ENCODE results near the gene TACR1. TPM values are rescaled to one million over a fixed set of nuclear protein-coding genes. Genes with fewer than 3 reads are reported as not detected.

Gene TACR1
- total RNA-seq, 1 donor = not detected

DNA sequence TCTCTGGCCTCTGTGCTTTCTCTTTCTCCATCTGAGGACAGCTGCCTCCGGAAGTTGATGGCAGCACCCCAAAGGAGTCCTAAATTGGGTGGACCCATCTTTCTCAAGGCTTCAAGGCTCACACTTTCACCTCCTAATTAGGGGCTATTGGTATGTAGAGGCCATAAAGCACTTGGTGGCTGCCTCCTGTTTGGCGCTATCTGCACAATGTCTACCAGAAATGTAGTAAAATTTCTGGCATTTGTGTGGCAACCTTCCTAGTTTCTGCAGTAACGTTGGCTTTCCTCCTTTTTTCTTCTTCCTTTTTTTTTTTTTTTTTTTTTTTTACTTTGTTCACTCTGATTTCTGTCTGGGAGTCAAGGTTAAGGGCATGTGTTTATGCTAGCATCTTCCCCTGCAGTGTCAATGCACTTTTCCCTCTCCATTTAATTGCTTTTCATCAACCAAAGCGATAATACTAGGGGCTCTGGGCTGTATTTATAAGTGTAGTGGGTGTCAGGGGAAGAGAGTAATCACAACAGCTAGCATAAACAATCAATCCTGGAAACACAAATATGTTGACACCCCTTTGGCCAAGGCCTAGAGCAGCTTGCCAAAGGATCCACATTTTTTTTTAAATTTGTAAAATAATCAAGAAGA is 86.0 kb downstream of the TACR1 start:
- TF ChIP-seq, protein P1, sequence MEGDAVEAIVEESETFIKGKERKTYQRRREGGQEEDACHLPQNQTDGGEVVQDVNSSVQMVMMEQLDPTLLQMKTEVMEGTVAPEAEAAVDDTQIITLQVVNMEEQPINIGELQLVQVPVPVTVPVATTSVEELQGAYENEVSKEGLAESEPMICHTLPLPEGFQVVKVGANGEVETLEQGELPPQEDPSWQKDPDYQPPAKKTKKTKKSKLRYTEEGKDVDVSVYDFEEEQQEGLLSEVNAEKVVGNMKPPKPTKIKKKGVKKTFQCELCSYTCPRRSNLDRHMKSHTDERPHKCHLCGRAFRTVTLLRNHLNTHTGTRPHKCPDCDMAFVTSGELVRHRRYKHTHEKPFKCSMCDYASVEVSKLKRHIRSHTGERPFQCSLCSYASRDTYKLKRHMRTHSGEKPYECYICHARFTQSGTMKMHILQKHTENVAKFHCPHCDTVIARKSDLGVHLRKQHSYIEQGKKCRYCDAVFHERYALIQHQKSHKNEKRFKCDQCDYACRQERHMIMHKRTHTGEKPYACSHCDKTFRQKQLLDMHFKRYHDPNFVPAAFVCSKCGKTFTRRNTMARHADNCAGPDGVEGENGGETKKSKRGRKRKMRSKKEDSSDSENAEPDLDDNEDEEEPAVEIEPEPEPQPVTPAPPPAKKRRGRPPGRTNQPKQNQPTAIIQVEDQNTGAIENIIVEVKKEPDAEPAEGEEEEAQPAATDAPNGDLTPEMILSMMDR (IDR thresholded peaks at IDR 0.05; ENCODE audit: insufficient read depth, low read depth, low read length) = no peak
- no peak overlapping the region for H3K4me3 ChIP-seq (ENCODE audit: low read depth, low read length)
- DNase-seq (ENCODE audit: low read depth) = no peak

DNA sequence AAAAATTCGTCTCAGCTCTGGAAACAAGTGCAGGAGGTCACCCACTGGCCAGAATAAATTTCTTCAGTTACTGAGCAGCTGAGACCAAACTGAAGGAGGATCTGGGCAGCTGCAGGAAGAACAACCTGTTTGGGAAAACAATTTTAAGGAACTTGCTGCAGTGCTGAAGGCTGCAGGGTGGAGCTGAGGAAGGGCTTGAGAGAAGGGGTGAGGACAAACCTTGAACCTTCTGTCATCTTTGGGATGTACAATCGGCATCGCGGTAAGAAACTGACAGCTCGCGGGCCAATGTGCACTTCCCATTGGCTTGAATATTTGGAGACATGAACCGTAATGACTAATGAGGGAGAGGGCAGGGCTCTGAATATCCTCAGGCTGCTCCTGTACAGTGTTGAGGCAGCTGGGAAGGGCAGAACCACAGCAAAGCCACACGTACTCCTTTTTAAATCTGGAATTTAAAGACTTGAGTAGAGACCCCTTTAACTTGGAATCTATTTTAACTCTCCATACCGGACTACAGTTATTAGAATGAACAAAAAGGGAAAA is 90.3 kb downstream of the TACR1 start:
- DNase-seq (ENCODE audit: low read depth) = no peak
- H3K4me3 ChIP-seq (ENCODE audit: low read depth, low read length) = no peak overlapping the region
- TF ChIP-seq, protein P1 (IDR thresholded peaks at IDR 0.05; ENCODE audit: insufficient read depth, low read depth, low read length) = no peak

DNA sequence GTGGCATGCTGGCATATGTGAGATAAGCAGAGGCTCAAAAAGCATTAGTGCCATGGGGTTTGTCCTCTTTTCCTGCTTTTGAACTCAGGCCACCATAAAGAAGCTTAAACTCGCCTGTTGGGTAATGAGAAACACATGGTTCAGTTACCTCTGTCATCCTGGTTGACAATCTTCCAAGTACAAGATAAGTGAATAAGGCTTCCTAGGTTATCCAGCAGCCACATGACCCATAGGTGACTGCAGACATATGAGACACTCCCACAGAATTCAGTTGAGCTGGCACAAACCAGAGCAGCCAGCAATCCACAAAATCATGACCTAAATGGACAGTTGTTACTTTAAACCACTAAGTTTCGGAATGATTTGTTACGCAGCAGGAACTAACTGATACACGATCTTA is 97.3 kb downstream of the TACR1 start:
- H3K4me3 ChIP-seq (ENCODE audit: low read depth, low read length) = no peak overlapping the region
- no peak for DNase-seq (ENCODE audit: low read depth)
- TF ChIP-seq, protein P1 (IDR thresholded peaks at IDR 0.05; ENCODE audit: insufficient read depth, low read depth, low read length) = no peak

DNA sequence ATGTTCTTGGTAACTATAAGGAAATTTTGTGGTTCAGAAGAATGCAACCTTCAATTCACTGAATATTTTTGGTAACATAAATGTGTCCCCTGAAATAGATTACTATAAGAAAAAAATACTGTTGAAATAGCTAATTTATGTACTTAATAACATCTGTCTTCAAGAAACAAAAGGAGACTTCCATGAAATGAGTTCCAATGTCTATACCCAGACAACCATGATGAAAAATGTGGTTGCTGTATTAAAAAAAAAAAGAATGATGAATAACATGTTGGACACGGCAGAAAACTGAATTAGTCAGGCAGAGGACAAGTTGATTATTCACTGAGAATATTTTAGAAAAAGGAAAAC is 98.5 kb downstream of the TACR1 start:
- DNase-seq (ENCODE audit: low read depth) = no peak
- TF ChIP-seq, protein P1 (IDR thresholded peaks at IDR 0.05; ENCODE audit: insufficient read depth, low read depth, low read length) = no peak
- H3K4me3 ChIP-seq (ENCODE audit: low read depth, low read length) = no peak overlapping the region

DNA sequence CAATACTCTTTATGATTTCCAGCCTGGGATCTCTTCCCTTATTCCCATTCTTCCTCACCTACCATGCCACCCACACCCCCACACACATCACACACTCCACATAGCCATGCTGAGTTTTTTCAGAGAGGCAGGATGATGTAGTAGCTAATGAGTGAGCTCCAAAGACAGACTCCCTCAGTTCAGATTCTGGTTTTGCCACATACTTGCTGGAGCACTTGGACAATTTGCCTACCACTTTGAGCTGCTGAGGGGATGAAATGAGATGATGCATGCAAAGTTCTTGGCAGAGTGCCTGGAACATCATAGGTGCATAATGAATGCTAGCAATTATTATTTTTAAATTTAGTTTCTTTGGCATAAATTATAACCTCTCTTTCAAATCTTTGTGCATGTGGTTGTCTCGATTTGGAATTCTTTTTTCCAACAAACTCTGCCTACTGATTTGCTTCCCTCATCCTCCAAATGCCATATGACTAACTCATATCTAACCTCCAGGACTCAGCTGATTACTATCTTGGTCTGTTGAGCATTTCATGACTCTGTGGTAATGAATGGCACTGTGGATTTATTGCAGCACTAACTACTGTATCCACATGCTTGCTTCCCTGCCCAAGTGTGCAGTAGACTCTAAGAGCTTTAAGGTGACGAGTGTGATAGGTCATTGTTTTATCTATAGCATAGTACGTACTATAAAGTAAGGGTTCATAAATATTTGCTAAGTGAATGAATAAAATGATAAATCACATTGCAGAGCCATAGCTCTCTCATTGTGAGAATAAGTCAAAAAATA is 99.1 kb downstream of the TACR1 start:
- peak; percentile 65 for DNase-seq (ENCODE audit: low read depth)
- no peak overlapping the region for H3K4me3 ChIP-seq (ENCODE audit: low read depth, low read length)
- TF ChIP-seq, protein P1 (IDR thresholded peaks at IDR 0.05; ENCODE audit: insufficient read depth, low read depth, low read length) = no peak

DNA sequence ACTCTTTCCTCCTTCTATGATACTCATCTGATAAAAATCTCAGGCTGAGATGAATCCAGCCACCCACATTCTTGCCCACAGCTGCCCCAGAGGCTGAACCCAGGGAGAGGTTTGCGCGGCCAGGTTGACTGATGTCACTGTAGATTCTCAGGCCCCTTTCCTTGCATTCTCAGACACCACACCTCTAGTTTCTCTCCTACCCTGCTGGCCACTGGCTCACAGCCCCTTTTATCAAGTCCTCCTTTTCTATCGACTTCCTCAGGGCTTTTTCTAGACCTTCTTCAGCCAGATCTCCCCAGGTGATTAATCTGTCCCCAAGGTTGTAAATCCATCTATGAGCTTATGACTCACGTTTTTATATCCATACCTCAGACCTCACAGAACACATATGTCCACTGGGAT is 99.8 kb downstream of the TACR1 start:
- TF ChIP-seq, protein P1 (IDR thresholded peaks at IDR 0.05; ENCODE audit: insufficient read depth, low read depth, low read length) = no peak
- no peak for DNase-seq (ENCODE audit: low read depth)
- no peak overlapping the region for H3K4me3 ChIP-seq (ENCODE audit: low read depth, low read length)
